ENCODE data around the gene TSPOAP1. TPM values are rescaled to one million over a fixed set of nuclear protein-coding genes. Genes with fewer than 3 reads are reported as not detected.

The TSPOAP1 gene
- polyA plus RNA-seq, 2 of the 4 experiments (the other 2 are of a cell fraction), result not detected

GRCh38 chr17:58338841-58339754 is 10.5 kb upstream of the TSPOAP1 start:
- H3K4me2 ChIP-seq, result no peak overlapping the region
- H3K4me3 ChIP-seq, result no peak overlapping the region
- POLR2A ChIA-PET, result interaction anchor here (1.6 kb wide), 1 partner anchor 13 kb away, joined by 4 read pairs; the partner anchor contains the start of gene SUPT4H1
- CTCF ChIA-PET, result interaction anchor here (0.9 to 1.1 kb wide), 3 partner anchors 13 to 122 kb away, joined by 3 read pairs; no protein-coding TSS in a partner anchor
- H3K9me3 ChIP-seq, result no peaks in the 10 kb centered on the region
- 0 out of 6 replicates have a peak overlapping the region, but pooled peaks of 1 of the 2 experiments have one; percentile 11 for H3K27ac ChIP-seq
- TF ChIP-seq NPAS2 (CRISPR knock-in tag; IDR thresholded peaks at IDR 0.05; ENCODE audit: borderline replicate concordance), result no peak
- TF ChIP-seq ZSCAN20 (CRISPR knock-in tag; IDR thresholded peaks at IDR 0.05), result no peak
- TF ChIP-seq CHD2 (IDR thresholded peaks at IDR 0.05; ENCODE audit: low read length, partially characterized antibody), result no peak
- TF ChIP-seq HOXB5 (CRISPR knock-in tag; IDR thresholded peaks at IDR 0.05), result no peak
- no peak for TF ChIP-seq PBX3 (IDR thresholded peaks at IDR 0.05)
- no peak for TF ChIP-seq KDM5A (IDR thresholded peaks at IDR 0.05)
- TF ChIP-seq HDAC2 (IDR thresholded peaks at IDR 0.05), result no peak
- TF ChIP-seq BHLHE40 (IDR thresholded peaks at IDR 0.05; ENCODE audit: low read depth, low read length), result no peak
- TF ChIP-seq POLR2A (IDR thresholded peaks at IDR 0.05; ENCODE audit: low read length), result no peak
- TF ChIP-seq EHF (CRISPR knock-in tag; IDR thresholded peaks at IDR 0.05), result no peak
- TF ChIP-seq SREBF2 (IDR thresholded peaks at IDR 0.05), result no peak
- TF ChIP-seq, protein P1, sequence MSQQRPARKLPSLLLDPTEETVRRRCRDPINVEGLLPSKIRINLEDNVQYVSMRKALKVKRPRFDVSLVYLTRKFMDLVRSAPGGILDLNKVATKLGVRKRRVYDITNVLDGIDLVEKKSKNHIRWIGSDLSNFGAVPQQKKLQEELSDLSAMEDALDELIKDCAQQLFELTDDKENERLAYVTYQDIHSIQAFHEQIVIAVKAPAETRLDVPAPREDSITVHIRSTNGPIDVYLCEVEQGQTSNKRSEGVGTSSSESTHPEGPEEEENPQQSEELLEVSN (IDR thresholded peaks at IDR 0.05; ENCODE audit: borderline replicate concordance, low read depth), result no peak
- no peak for TF ChIP-seq RCOR1 (IDR thresholded peaks at IDR 0.05; ENCODE audit: low read depth, low read length)
- TF ChIP-seq ESRRA (IDR thresholded peaks at IDR 0.05; ENCODE audit: borderline replicate concordance, low read length), result no peak
- TF ChIP-seq FOSL2 (IDR thresholded peaks at IDR 0.05), result no peak
- no peak for TF ChIP-seq FOSL2 (CRISPR knock-in tag; IDR thresholded peaks at IDR 0.05)
- FAIRE-seq (no peak), DNase-seq (ENCODE audit: low read depth in 1 of 2, low spot score in 1 of 2) (no peak), ATAC-seq (no peak)
- H3K4me1 ChIP-seq, result 0 out of 3 replicates have a peak, but pooled peaks cover 2% of the 10 kb centered on the region
- 75% methylated on average over 9 of the region's 10 CpGs for WGBS (ENCODE audit: missing lambda C conversion rate)

GRCh38 chr17:58338454-58338840 is 9.9 kb upstream of the TSPOAP1 start:
- POLR2A ChIA-PET, result interaction anchor here (1.6 kb wide), 1 partner anchor 9 kb away, joined by 5 read pairs; no protein-coding TSS in a partner anchor
- CTCF ChIA-PET, result interaction anchor here (1.0 to 3.8 kb wide), 5 partner anchors 13 to 109 kb away, joined by 3 to 22 read pairs (median 8); partner anchors contain the start of genes RNF43 and SUPT4H1
- no peak overlapping the region for H3K4me3 ChIP-seq
- FAIRE-seq (no peak), DNase-seq (ENCODE audit: low read depth in 1 of 2, low spot score in 1 of 2) (no peak), ATAC-seq (no peak)
- H3K4me2 ChIP-seq, result no peak overlapping the region
- 0 out of 3 replicates have a peak, but pooled peaks cover 2% of the 10 kb centered on the region for H3K4me1 ChIP-seq
- 78% methylated on average over 3 of the region's 3 CpGs for WGBS (ENCODE audit: missing lambda C conversion rate)
- TF ChIP-seq KDM1A (IDR thresholded peaks at IDR 0.05; ENCODE audit: low read depth), result peak; percentile 17; the same call in 1 of the 2 replicates
- TF ChIP-seq ATOH8 (CRISPR knock-in tag; IDR thresholded peaks at IDR 0.05; ENCODE audit: low read depth), result no peak
- no peaks in the 10 kb centered on the region for H3K9me3 ChIP-seq
- no peak overlapping the region for H3K27ac ChIP-seq
